ENCODE results near the gene AOPEP.

The AOPEP gene

DNA sequence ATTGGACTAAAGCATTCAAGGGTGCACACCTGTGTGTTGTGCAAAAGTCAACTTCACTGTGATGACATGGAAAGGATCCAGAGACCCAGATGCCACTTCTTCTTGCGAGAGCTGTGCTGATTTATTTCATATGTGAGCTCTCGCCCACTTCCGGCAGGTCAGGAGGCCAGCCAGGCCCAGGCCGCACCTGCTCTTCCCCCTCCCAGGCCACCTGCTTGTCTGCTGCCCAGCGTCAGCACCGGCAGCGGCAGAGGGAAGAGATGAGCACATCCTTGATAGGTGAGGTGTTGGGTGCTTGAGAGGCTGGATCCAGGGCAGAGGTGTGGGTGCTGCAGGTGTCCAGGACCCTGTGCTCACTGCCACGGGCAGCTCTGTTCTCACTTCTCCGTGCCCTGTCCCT, 348.1 kb downstream of the AOPEP start:
- DNase-seq, result no peak

DNA sequence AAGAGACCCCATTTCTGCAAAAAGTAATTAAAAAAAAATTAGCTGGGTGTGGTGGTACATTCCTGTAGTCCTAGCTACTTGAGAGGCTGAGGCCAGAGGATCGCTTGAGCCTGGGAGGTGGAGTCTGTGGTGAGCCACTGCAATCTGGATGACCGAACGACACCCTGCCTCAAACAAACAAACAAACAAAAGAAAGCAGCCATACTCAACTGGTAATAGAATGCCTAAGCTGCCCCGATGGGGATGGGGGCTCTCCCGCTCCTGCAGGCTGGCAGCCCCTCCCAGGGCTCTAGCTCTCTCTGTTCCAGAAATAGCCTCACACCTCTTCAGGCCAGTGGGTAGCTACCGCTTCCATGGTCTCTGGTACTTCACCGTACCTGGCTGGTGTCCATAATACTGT, 349.2 kb downstream of the AOPEP start:
- DNase-seq, result no peak

DNA sequence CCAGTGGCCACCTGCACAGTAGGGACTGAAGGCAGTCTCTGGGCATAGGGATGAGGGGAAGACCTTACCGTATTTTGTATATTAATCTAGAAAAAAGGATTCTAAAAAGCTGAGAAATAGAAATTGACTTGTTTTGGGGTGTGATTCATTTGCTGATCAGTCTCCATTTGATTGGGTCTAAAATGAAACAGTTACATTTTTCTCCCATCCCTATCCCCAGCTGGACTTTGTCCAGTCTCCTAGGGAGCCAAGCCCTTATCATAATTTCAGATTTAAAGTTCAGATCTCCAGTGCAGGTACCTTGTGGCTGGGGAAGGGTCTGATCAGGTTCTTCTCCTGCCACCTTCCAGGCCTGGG, 350.2 kb downstream of the AOPEP start:
- DNase-seq, result no peak

DNA sequence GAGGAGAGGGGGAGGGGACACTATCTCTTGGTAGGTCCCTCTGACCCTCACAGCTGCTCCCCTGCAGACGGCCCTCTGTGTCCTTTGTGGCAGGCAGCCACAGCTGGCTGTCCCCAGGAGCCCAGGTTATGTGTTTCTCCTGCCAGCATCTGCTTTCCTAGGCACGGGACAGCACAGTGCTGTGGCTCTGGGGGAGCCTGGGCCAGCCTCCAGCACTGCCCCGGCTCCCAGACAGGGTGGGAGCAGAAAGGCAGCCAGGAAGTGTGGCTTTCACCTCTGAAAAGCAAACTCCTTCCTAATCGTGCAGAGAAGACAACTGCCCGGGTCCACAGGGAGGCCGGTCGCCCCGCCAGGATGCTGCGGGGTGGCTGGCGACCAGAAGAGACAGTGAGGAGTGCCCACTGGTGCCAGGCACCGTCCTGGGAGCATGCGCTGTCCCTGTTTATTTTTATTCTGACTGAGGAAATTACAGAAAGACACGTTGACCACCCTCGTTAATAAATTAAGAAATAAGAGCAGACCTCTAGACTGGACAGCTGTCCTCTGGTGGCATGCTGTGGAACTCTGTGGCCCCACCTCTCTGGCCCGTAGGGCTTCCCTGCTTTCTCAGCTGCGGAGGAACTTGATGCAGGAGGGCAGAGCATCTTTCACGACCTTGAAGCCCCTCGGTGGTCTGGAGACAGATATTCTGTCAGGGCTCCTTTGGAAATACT, 350.7 kb downstream of the AOPEP start:
- DNase-seq, result no peak

DNA sequence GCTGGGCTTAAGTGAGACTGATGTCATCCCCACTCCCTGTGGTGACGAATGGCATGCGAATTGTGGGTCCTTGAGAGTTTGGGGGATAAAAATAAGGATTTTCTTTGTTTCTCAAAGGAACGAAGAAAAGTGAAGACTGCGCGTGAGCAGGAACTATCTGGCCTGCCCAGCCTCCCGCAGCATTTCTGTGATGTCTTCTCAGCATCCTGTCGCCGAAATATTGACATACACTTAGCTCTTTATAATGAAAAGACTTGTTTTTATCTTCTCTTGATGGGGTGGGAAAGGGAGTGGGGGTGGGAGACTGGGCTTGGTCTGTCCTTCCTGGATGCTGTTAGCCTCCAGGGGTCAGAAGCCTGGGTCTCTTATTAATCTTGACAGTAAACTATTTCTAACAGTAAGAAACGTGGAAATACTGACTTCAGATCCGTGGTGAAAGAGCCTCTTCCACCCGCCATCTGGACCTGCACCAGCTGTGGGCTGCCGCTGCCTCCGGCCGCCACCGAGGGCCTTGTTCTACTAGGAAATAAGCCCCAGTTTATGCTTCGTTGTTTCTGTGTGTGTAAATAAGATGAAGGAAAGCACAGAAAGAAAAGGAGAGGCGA, 351.4 kb downstream of the AOPEP start:
- no peak for DNase-seq

DNA sequence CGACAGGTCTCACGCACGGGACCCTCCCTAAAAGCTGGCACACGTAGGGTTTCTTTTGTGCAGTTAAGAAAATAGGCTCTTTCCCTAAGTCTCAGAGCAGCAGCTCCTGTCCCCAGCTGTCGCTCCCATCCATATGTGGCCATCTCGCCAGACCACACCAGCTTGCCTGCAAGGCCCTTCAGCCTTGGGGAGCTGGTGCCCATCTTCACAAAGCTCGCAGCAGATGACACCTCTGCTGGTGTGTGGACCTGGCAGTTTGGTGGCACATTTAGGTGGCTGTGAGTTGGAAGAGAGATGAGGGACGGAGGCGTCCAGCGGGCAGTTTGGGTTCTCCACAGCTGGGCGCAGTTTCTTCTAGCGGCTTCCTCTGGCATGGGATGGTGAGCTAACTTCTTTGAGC, 352.0 kb downstream of the AOPEP start:
- DNase-seq, result no peak

DNA sequence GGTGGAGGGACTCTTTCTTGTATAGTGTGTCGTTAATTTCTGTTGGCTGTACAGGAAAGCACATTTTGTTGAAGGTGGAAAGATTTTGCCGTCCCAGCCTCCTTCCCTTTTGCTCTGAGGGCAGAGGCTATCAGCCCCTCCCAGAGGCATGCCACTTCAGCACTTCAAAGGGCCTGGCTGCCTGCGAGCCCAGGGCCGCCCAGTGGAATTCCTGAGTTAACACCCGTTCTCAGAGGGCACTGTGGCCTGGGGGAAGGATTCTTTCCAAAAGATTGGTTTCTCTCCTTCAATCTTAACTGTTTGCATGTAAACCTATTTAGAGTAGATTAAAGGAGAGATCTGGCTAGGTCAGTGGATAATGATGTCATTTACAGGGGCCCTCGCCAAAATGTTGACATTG, 352.4 kb downstream of the AOPEP start:
- DNase-seq, result no peak

DNA sequence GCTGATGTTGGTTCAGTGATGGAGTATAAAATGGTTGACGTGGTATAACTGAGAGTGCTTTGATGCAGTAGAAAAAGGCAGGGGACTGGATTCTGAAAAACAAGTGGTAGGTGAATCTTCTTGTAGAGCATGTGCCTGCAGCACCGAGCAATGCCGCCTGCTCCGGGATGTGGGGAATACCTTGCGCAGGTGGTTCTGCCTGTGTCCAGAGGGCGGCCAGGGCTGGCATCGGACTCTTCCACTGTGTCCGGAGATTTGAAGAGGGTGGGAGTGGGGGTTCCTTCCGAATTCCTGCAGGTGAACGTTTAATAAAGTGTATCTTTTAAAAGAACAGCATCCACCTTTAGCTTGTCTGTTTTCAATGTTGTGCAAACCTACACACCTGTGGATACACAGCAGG, 353.0 kb downstream of the AOPEP start:
- no peak for DNase-seq

DNA sequence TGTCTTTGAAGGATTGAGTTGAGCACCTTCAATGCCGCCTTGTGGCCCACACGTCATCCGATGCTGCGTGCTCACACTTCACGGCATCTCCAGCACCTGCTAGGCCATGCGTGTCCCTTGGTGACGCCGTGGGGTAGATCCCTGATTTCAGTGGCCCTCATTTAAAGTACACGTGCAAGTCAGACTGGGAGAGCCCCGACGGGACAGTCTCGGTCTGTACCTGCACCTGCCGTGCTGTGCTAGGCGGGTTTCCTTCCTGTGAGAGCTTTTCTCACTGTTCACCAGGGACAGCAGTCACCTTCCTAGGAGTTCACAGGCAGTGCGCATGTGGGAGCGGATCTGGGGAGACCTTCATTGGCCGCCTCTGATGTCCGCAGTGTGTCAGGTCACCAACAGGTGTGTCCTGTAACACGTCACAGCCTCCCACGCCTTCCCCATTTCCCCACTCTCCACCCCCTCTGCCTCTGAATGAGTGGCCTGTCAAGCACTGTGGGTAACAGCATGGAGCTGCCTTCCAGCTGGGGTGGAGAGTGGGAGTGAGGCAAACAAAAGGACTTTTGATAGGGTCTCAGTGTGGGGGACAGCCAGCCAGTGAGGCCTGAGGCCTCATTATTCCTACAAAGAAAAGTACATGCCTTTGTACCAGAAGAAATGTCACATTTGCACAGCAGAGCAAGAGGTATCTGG, 354.6 kb downstream of the AOPEP start:
- no peak for DNase-seq

DNA sequence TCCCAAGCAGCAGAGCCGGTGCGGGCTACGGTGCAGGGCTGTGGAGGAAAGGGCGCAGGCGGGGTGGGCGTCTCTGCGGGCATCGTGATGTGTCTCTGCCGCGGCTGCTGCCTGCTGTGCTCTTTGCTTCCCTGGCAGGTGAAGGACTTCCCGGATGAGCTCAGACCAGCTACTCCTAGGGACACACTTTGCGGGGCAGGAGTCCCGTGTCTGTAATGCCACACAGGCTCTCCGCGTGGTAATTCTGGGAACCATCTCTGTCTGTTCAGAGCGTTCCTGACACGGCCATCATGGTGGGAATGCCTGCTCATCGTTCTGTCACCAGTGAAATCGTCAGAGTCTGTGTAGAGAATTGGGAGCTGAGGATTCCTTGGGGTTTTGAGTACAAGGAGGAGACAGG, 355.5 kb downstream of the AOPEP start:
- no peak for DNase-seq

DNA sequence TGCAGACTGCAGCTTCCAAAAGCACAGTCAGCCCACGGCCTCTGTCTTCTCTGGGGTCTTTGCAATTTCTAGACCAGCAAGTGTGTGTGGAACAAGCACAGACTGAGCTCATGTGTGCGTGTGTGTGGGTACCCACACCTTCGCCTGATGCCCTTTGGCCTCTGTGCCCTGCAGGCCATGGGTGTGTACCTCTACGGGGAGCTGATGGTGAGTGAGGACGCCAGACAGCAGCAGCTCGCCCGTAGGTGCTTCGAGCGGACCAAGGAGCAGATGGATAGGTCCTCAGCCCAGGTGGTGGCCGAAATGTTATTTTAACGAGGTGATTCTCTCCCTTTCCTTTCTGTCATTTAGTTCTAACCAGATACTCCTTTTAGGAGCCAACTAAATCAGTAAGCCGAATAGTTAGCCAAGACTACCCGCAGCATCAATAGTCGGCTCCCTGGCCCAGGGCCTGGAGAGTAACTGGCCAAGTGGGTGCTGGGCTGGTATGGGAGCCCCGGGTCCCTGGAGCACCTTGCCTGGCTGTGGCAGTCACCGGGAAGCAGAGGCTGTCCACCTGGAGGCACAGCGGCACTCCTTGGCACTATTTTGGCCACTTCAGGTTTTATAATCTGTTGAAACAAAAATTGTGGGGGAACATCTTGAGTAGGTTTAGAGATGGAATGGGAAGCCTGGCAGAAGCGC, 356.0 kb downstream of the AOPEP start:
- DNase-seq, result no peak

DNA sequence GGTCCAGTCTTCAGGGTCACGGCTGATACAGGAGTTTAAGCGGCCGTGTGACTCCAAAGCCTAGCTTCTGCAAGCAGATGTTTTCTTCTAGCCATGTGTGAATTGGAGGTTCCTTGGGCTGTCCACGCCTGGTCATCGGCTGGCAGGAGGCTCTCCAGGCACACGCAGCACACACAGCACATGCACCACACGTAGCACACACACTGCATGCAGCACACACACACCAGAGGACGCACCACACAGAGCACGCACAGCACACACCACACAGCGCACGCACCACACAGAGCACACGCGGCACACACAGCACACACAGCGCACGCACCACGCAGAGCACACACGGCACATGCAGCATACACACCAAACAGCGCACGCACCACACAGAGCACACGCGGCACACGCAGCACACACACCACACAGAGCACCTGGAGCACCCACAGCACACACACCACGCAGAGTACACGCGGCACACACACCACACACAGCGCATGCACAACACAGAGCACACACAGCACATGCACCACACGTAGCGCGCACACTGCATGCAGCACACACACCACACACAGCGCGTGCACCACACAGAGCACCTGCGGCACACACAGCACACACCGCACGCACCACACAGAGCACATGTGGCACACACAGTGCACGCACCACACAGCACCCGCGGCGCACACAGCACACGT, 356.7 kb downstream of the AOPEP start:
- DNase-seq, result no peak

DNA sequence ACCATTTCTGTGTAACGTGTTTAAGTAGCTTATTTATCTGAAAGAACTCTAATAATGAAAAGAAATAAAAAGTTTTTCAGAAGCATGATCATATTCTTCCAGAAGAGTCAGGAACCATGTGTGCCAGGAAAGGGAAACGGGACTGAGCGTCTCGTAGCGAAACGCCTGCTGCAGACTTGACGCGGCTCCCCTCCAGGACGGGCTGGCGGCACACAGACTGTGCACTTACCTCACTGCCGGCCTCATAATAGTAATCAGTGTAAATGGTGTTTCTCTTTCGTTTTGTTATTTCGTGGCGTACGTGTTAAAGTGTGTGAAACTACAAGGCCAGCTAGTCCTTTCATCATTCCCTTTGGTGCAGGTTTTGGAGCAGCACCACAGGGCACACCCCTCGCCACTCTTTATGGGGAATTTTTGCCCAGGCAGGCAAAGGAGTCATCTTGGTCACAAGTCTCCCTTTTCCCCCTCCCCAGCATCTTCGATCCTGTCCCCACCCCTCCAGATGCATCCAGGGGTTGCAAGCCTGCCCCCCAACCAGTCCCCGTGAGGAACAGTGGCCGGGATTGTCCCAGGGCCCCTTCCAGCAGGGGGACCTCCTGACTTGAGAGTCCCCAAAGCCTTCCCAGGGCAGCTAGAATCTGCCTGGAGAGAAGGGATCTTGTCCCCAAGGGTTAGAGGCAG, 357.9 kb downstream of the AOPEP start:
- DNase-seq, result no peak

DNA sequence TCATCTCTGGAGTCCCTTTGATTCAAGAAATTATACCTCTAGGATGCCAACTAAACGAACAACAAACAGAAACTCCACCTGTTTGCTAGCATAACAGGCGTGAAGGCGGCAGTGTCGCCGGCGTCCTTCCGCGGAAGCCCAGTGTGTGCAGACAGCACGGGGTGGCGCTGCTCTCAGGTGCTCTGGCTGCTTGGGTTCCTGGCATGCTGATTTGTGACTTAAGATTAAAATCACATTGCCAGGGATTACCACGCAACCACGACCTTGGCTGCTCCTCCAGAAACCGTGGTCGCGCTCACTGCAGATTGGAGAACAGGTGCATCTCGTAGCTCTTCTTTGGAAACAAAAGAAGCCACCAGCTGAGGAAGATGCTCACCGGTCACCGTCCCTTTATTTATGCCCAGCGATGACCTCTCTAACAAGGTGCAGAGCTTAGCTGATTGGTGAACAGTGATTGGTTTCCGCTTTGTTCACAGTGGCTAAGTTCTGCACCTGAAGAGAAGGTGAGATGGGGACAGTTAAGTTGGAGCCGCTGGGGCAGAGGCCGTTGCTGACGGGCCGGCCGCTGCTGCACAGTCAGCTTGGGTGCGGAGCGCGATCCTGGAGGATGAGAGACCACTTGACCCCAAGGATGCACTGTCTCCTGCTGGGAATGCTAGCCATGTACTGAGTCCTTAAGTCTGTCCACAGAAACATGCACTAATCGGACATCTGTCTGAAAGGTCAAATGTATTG, 358.7 kb downstream of the AOPEP start:
- DNase-seq, result no peak

DNA sequence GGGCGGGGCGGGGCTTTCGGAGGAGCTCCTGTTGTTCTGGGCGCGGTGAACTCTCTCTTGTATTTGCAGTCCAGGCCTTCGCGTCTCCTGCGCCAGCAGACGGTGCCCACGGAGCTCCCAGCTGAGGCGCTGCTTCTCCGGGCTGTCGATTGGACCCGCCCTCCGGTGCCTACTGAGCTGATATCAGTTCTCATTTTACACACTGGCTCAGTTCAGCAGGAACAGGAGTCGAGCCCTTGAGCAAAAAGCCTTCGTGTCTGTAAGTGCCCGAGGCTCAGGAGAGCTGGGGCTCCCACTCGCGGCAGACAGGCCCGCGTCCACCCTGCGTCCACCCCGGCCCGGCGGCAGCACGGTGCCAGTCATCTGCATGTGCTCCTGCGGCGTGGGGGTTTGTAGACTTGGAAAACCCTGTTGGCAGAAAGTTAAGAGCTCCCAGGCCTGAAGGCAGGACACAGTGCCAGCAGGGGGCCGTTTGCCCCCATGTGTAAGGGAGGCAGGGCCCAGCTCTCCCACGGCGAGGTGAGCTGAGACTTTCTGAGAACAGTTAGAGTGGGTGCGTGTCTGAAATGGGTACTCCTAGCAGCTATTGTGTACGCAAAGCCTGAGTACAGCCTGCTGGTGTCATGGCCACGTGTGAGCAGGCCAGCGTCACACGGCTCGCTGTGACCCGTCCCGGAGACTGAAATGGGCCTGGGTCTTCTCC, 359.5 kb downstream of the AOPEP start:
- DNase-seq, result no peak

DNA sequence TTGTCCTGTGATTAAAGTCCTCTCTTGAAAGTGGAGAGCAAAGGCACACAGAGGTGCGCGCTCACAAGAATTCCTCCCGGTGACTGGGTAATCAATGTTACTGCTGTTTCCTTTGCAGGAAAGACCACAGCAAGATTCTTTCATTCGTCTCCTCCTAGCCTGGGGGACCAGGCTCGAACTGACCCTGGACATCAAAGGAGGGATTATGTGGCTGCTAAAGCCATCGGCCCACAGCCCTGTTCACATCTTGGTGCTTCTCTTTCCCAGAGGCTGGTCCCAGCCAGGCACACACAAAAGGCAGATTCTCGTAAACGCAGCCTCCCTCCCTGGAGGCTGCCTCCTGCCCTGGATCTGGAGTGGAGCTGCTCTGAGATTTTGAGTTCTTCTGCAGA, 360.1 kb downstream of the AOPEP start:
- DNase-seq, result no peak

DNA sequence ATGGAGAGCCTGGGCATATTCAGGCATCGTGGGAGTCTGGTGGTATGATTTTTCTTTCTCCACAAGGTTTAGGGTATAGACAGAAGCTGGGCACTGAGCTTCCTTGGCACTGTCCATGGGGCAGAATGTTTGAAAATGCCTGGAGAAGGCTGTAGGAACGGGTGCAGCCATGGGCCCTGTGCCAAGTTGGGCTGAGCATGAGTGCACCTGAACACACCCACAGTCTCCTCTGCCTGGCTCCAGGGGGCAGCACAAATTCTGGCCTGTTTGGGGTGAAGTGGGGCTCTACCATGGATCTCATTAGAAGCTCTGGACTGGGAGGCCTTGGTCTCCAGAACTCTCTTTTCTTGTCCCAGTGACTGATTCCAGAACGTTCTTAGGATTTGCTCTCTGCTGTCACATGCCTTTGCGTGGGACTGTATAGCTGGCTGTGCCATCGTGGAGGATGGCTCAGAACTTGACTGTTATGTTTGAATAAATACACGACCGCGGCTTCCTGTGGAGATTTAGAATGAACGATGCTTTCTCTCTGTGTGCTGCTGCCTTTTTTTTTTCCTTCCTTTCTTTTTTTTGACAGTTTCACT, 361.3 kb downstream of the AOPEP start:
- DNase-seq, result no peak

DNA sequence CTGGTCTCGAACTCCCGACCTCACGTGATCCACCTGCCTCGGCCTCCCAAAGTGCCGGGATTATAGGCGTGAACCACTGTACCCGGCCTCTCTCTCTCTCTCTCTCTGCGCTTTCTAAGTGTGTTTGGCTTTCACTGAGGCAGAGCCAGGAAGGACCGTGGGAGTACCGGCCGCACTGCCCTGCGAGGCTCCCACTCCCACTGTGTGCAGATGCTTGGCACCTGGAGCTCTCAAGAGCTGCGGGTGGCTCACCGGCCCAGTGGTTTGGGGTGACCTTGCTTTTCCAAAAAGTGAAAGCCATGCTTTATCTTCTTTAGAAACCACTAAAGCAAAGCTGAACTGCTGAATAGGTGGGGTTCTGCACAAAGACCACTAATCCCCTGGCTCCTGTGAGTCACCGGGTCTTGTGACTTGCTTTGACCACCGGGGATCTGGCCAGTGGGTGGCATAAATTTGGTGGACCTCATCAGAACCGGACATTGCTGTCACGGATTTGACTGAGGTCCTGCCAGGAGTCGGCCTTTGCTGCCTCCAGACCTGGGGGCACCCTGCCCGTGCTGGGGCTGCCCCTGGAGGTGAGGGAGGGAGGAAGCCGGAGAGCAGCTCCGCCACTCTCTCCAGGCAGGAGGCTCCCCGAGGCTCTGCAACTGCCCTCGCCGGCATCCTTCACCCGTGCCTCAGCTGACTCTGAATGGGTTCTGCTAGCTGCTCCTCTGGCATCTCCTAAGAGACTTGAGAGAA, 362.1 kb downstream of the AOPEP start:
- no peak for DNase-seq

DNA sequence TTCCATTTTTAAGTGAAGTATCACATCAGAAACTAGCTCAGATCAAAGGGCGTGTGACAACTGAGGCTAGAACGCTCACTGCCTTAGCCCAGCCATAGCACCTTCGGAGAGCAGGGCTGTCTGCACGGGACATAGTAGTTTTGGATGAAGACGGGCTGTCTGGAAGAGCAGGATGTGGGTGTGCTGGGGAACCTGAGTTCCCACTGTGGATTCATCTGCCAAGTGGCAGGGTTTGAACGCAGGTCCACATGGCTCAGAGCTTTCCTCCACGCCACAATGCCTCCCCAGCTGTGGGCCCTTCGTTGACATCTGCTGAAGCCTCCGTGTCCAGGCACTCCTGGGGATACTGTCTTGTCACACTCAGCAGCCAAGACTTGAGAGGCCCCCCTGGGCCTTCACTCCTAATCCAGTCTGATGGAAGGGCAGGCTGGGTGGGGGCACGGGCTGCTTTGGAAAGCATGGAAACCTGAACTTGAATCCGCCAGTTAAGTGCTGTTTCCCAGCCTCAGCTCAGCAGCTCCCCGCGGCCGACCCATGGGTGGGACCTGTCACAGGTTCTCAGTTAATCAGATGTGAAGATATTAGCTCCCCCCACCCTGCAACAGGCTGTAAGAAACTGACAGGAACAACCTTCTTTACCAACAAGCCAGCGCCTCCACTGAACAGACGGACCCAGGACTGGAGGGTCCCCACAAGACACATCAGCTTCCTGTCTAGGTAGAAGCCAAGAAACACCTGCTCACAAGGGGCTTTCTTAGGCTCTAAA, 362.9 kb downstream of the AOPEP start:
- no peak for DNase-seq
